Prostate gland (tissue), 2 donors: Measurements from ENCODE around the gene CSNK1D. TPM values are rescaled to one million over a fixed set of nuclear protein-coding genes. Genes with fewer than 3 reads are reported as not detected.

Source experiments
- DNase-seq: peaks from one replicate; pipeline ENCODE4 v3.0.0-alpha.2; 2019; ENCODE audit warnings: low spot score
- H3K27ac ChIP-seq, 2 donors: fragments of 200-600 bp; sonication (generic); 2 replicates each; pipeline ENCODE4 v1.5.1; 2017 to 2019
- H3K27me3 ChIP-seq: fragments of 200-600 bp; sonication (generic); replicated peaks from 2 replicates; pipeline ENCODE4 v1.5.1; 2019; ENCODE audit not compliant: insufficient read depth
- H3K36me3 ChIP-seq, 2 donors: fragments of 200-600 bp; sonication (generic); 1 replicate in 1 of 2; 2 replicates in 1 of 2; pipeline versions ENCODE4 v1.5.1 to v1.8.1; 2017 to 2019
- H3K4me1 ChIP-seq: fragments of 200-600 bp; sonication (generic); replicated peaks from 2 replicates; pipeline ENCODE4 v1.5.1; 2019
- H3K4me3 ChIP-seq, 2 donors: fragments of 200-600 bp; sonication (generic); 2 replicates each; pipeline ENCODE4 v1.5.1; 2017 to 2019
- H3K9me3 ChIP-seq: fragments of 200-600 bp; sonication (generic); 2 replicates; pipeline ENCODE4 v1.5.1; 2017
- POLR2A ChIP-seq: fragments of 450-650 bp; IDR thresholded peaks from one replicate; pipeline ENCODE4 v1.6.1; 2016; ENCODE audit warnings: antibody characterized with exemption, mild to moderate bottlenecking
- POLR2AphosphoS5 ChIP-seq: sonication (generic); formaldehyde crosslinking; IDR thresholded peaks from one replicate; pipeline ENCODE4 v1.6.1; 2017; ENCODE audit warnings: antibody characterized with exemption
- WGBS: methylation state at CpG from one replicate; pipeline ENCODE4 v1.1.5; 2018; 5-methylcytosine and 5-hydroxymethylcytosine counted together
- intact Hi-C: fragments of 100-400 bp; cut with DNase I; formaldehyde crosslinking; loops from one replicate; pipeline ENCODE4 v1.14.2; 2022
- total RNA-seq, 2 donors: library from RNA; depleted of rRNA; stranded (reverse); fragments of >200 nt; gene quantifications; one replicate each; pipeline ENCODE4 v1.1.0, GENCODE V29; 2016
- TF ChIP-seq, protein P1 (sequence below), 4 experiments: fragments of 200-600 bp in 2 of 4; fragments of 450-650 bp in 2 of 4; sonication (generic) in 2 of 4; IDR thresholded peaks; 1 replicate in 3 of 4; 2 replicates in 1 of 4; pipeline ENCODE4 v1.5.1; 2016 to 2019; ENCODE audit warnings: antibody characterized with exemption in 4 of 4, mild to moderate bottlenecking in 2 of 4, moderate library complexity in 2 of 4

Gene CSNK1D
- total RNA-seq, 2 donors from 2014 or later = 80.3 to 155 TPM

GRCh38 chr17:82237083-82237745 lies 36.3 kb downstream of the CSNK1D start:
- DNase-seq = no peak
- Histone ChIP-seq H3K27me3 (no peaks in the 10 kb centered on the region), H3K4me3 (no peak overlapping the region), H3K9me3 (no peaks in the 10 kb centered on the region), H3K4me1 (peaks cover 53% of the 10 kb centered on the region), H3K27ac (peak overlapping the region in 1 of 2 donors; percentile 33), H3K36me3 (no peaks in the 10 kb centered on the region)
- intact Hi-C loops = loop anchor here (10.0 kb wide), 1 partner anchor 58 kb away; no protein-coding TSS in a partner anchor
- WGBS = 91% methylated on average over 49 of the region's 59 CpGs
- TF ChIP-seq, protein P1, sequence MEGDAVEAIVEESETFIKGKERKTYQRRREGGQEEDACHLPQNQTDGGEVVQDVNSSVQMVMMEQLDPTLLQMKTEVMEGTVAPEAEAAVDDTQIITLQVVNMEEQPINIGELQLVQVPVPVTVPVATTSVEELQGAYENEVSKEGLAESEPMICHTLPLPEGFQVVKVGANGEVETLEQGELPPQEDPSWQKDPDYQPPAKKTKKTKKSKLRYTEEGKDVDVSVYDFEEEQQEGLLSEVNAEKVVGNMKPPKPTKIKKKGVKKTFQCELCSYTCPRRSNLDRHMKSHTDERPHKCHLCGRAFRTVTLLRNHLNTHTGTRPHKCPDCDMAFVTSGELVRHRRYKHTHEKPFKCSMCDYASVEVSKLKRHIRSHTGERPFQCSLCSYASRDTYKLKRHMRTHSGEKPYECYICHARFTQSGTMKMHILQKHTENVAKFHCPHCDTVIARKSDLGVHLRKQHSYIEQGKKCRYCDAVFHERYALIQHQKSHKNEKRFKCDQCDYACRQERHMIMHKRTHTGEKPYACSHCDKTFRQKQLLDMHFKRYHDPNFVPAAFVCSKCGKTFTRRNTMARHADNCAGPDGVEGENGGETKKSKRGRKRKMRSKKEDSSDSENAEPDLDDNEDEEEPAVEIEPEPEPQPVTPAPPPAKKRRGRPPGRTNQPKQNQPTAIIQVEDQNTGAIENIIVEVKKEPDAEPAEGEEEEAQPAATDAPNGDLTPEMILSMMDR (IDR thresholded peaks at IDR 0.05) = no peak
- TF ChIP-seq POLR2AphosphoS5 (no peak), POLR2A (no peak)

- H3K27me3 ChIP-seq = no peaks in the 10 kb centered on the region
- H3K36me3 ChIP-seq = no peaks in the 10 kb centered on the region
- no peak overlapping the region for H3K4me3 ChIP-seq
- H3K27ac ChIP-seq = peak overlapping the region; percentile 21 to 33
- TF ChIP-seq, protein P1 (IDR thresholded peaks at IDR 0.05) = peak; percentile 87 to 97 (median 92)
- TF ChIP-seq POLR2A (no peak), POLR2AphosphoS5 (peak; percentile 32)
- intact Hi-C loops = loop anchor here (10.0 kb wide), 1 partner anchor 58 kb away; no protein-coding TSS in a partner anchor
- H3K9me3 ChIP-seq = no peaks in the 10 kb centered on the region
- 38% methylated on average over 40 of the region's 44 CpGs for WGBS
- no peak for DNase-seq
- H3K4me1 ChIP-seq = peaks cover 49% of the 10 kb centered on the region
Observed at GRCh38 chr17:82236142-82236971, 37.1 kb downstream of the CSNK1D start.

GRCh38 chr17:82235775-82236141 lies 37.7 kb downstream of the CSNK1D start:
- H3K4me3 ChIP-seq = no peak overlapping the region
- no peak for DNase-seq

GRCh38 chr17:82235056-82235774 lies 38.3 kb downstream of the CSNK1D start:
- Histone ChIP-seq H3K27me3 (no peaks in the 10 kb centered on the region), H3K36me3 (no peaks in the 10 kb centered on the region), H3K4me1 (peaks cover 39% of the 10 kb centered on the region), H3K4me3 (no peak overlapping the region), H3K9me3 (no peaks in the 10 kb centered on the region), H3K27ac (peak overlapping the region in 1 of 2 donors; percentile 33)
- intact Hi-C loops = loop anchor here (10.0 kb wide), 1 partner anchor 60 kb away; no protein-coding TSS in a partner anchor
- no peak for TF ChIP-seq POLR2AphosphoS5
- TF ChIP-seq, protein P1 (IDR thresholded peaks at IDR 0.05) = no peak
- TF ChIP-seq POLR2A = no peak
- 61% methylated on average over 18 of the region's 19 CpGs for WGBS
- no peak for DNase-seq

More at GRCh38 chr17:82235775-82236141, 37.7 kb downstream of the CSNK1D start:
- Histone ChIP-seq H3K9me3 (no peaks in the 10 kb centered on the region), H3K27me3 (no peaks in the 10 kb centered on the region), H3K4me1 (peaks cover 43% of the 10 kb centered on the region), H3K27ac (peak overlapping the region; percentile 21 to 33), H3K36me3 (no peaks in the 10 kb centered on the region)
- intact Hi-C loops = loop anchor here (10.0 kb wide), 1 partner anchor 59 kb away; no protein-coding TSS in a partner anchor
- 67% methylated on average over 12 of the region's 15 CpGs for WGBS
- TF ChIP-seq POLR2A (peak; percentile 13), POLR2AphosphoS5 (no peak)
- TF ChIP-seq, protein P1 (IDR thresholded peaks at IDR 0.05) = no peak
